H1 (cell line): ENCODE results near the gene FLNA. TPM values are rescaled to one million over a fixed set of nuclear protein-coding genes. Genes with fewer than 3 reads are reported as not detected.

Experiments
- CTCF ChIA-PET: fragments of 300-600 bp; sonication (Branson Sonifier 250); formaldehyde crosslinking; loops from one replicate; lab custom pipeline; 2021; ENCODE audit not compliant: partially characterized antibody; lab: Charles Lee
- POLR2A ChIA-PET: fragments of 300-600 bp; sonication (Branson Sonifier 250); formaldehyde crosslinking; loops from one replicate; lab custom pipeline; 2021; ENCODE audit warnings: inconsistent platforms; ENCODE audit not compliant: partially characterized antibody; lab: Charles Lee
- DNase-seq, 2 experiments: peaks; one replicate each; pipeline versions ENCODE4 v3.0.0 to v3.0.0-alpha.2; 2010 to 2022; ENCODE audit warnings: low spot score in 2 of 2, low read depth in 1 of 2, mixed read lengths in 1 of 2
- FAIRE-seq: peaks from 2 replicates; lab custom pipeline; 2011; peaks lifted over from hg19 to GRCh38; lab: Jason Lieb, UNC
- H2AFZ ChIP-seq: 2 replicates; pipeline ENCODE4 v1.8.1; 2012; ENCODE audit warnings: low read length, inconsistent platforms
- H2AK5ac ChIP-seq: 2 replicates; pipeline ENCODE4 v1.6.1; 2013; ENCODE audit warnings: low read depth, low read length
- H2BK120ac ChIP-seq: replicated peaks from 2 replicates; pipeline ENCODE3; 2013; ENCODE audit warnings: low read depth, low read length, inconsistent platforms
- H2BK12ac ChIP-seq: 2 replicates; pipeline ENCODE4 v1.6.1; 2013; ENCODE audit warnings: low read depth, low read length
- H2BK15ac ChIP-seq: 2 replicates; pipeline ENCODE4 v1.6.1; 2013; ENCODE audit warnings: low read length
- H2BK20ac ChIP-seq: 2 replicates; pipeline ENCODE4 v1.6.1; 2013; ENCODE audit warnings: low read length
- H2BK5ac ChIP-seq: 2 replicates; pipeline ENCODE4 v1.6.1; 2013; ENCODE audit warnings: low read depth, low read length
- H3K14ac ChIP-seq: 2 replicates; pipeline ENCODE4 v1.6.1; 2013; ENCODE audit warnings: inconsistent platforms; ENCODE audit not compliant: insufficient read length
- H3K18ac ChIP-seq: 2 replicates; pipeline ENCODE4 v1.6.1; 2013; ENCODE audit warnings: low read length; ENCODE audit errors: extremely low read depth
- H3K23ac ChIP-seq: 2 replicates; pipeline ENCODE4 v1.6.1; 2013; ENCODE audit warnings: inconsistent platforms; ENCODE audit not compliant: insufficient read length
- H3K23me2 ChIP-seq: 2 replicates; pipeline ENCODE4 v1.6.1; 2013; ENCODE audit warnings: low read depth, low read length
- H3K27ac ChIP-seq: 2 replicates; pipeline ENCODE4 v1.6.1; 2011; ENCODE audit warnings: low read depth, low read length, inconsistent platforms
- H3K27me3 ChIP-seq, 4 experiments: replicated peaks in 1 of 4; 1 replicate in 1 of 4; 2 replicates in 3 of 4; pipeline versions ENCODE4 v1.6.1 to v1.8.1; 2011 to 2013; ENCODE audit warnings: low read length in 3 of 4, mild to moderate bottlenecking in 3 of 4, inconsistent platforms in 2 of 4, mixed read lengths in 2 of 4, moderate library complexity in 1 of 4; ENCODE audit not compliant: control insufficient read depth in 3 of 4, insufficient read depth in 3 of 4; ENCODE audit errors: extremely low read depth in 1 of 4
- H3K36me3 ChIP-seq, 4 experiments: 2 replicates each; pipeline versions ENCODE4 v1.6.1 to v1.8.1; 2011 to 2013; ENCODE audit warnings: mild to moderate bottlenecking in 4 of 4, low read length in 3 of 4, moderate library complexity in 2 of 4, control low read depth in 1 of 4, inconsistent platforms in 1 of 4; ENCODE audit not compliant: insufficient read depth in 4 of 4, control insufficient read depth in 2 of 4
- H3K4ac ChIP-seq: replicated peaks from 2 replicates; pipeline ENCODE3; 2013; ENCODE audit warnings: low read length, low read depth, mixed read lengths, inconsistent platforms; ENCODE audit not compliant: insufficient read length
- H3K4me1 ChIP-seq, 4 experiments: replicated peaks in 1 of 4; 1 replicate in 1 of 4; 2 replicates in 3 of 4; pipeline versions ENCODE4 v1.6.1 to v1.8.1; 2011 to 2013; ENCODE audit warnings: low read length in 3 of 4, inconsistent platforms in 2 of 4, mixed read lengths in 1 of 4; ENCODE audit not compliant: insufficient read depth in 4 of 4, control insufficient read depth in 3 of 4
- H3K4me2 ChIP-seq, 2 experiments: 2 replicates each; pipeline versions ENCODE4 v1.6.1 to v1.8.1; 2011 to 2013; ENCODE audit warnings: low read depth in 2 of 2, low read length in 2 of 2, control low read depth in 1 of 2, inconsistent platforms in 1 of 2, mild to moderate bottlenecking in 1 of 2; ENCODE audit not compliant: insufficient read depth in 1 of 2
- H3K4me3 ChIP-seq, 4 experiments: fragments of 200-600, 300-600 bp in 1 of 4; sonication (generic), shearing (Covaris generic), sonication (Bioruptor Twin) in 1 of 4; 2 replicates each; pipeline versions ENCODE4 v1.5.1 to v1.8.1; 2011 to 2016; ENCODE audit warnings: low read length in 4 of 4, low read depth in 3 of 4, control low read depth in 2 of 4, inconsistent platforms in 2 of 4, mild to moderate bottlenecking in 2 of 4, mixed read lengths in 1 of 4, moderate library complexity in 1 of 4; ENCODE audit not compliant: insufficient read depth in 2 of 4; ENCODE audit errors: extremely low read depth in 1 of 4
- H3K56ac ChIP-seq: replicated peaks from 2 replicates; pipeline ENCODE3; 2013; ENCODE audit warnings: low read depth, mild to moderate bottlenecking, mixed read lengths, low read length, inconsistent platforms; ENCODE audit not compliant: insufficient read length
- H3K79me1 ChIP-seq: 2 replicates; pipeline ENCODE4 v1.6.1; 2013; ENCODE audit warnings: low read depth, low read length, control low read depth
- H3K79me2 ChIP-seq, 2 experiments: 2 replicates each; pipeline versions ENCODE4 v1.6.1 to v1.8.1; 2012 to 2013; ENCODE audit warnings: low read length in 2 of 2, mild to moderate bottlenecking in 2 of 2, inconsistent platforms in 1 of 2; ENCODE audit not compliant: insufficient read depth in 2 of 2, control insufficient read depth in 1 of 2
- H3K9ac ChIP-seq, 4 experiments: replicated peaks in 1 of 4; 1 replicate in 1 of 4; 2 replicates in 3 of 4; pipeline versions ENCODE4 v1.6.1 to v1.8.1; 2011 to 2013; ENCODE audit warnings: low read depth in 3 of 4, low read length in 3 of 4, control low read depth in 2 of 4, mild to moderate bottlenecking in 2 of 4, moderate library complexity in 2 of 4, inconsistent platforms in 1 of 4; ENCODE audit errors: extremely low read depth in 1 of 4
- H3K9me3 ChIP-seq, 2 experiments: 2 replicates each; pipeline versions ENCODE4 v1.6.1 to v1.8.1; 2012 to 2013; ENCODE audit warnings: mild to moderate bottlenecking in 2 of 2, moderate library complexity in 2 of 2, control low read depth in 1 of 2, inconsistent platforms in 1 of 2, low read depth in 1 of 2, low read length in 1 of 2, mixed read lengths in 1 of 2; ENCODE audit not compliant: insufficient read depth in 2 of 2
- H4K20me1 ChIP-seq, 2 experiments: replicated peaks in 1 of 2; 2 replicates each; pipeline versions ENCODE3 to v1.8.1; 2011 to 2013; ENCODE audit warnings: inconsistent platforms in 2 of 2, low read length in 2 of 2, mild to moderate bottlenecking in 1 of 2; ENCODE audit not compliant: insufficient read depth in 2 of 2, control insufficient read depth in 1 of 2
- H4K5ac ChIP-seq: 2 replicates; pipeline ENCODE4 v1.6.1; 2013; ENCODE audit warnings: low read length, low read depth, mixed read lengths, inconsistent platforms; ENCODE audit not compliant: insufficient read length
- H4K8ac ChIP-seq: 2 replicates; pipeline ENCODE4 v1.8.0; 2013; ENCODE audit warnings: mild to moderate bottlenecking, moderate library complexity, low read length, inconsistent platforms; ENCODE audit not compliant: insufficient read depth; ENCODE audit errors: extremely low read depth
- H4K91ac ChIP-seq: replicated peaks from 2 replicates; pipeline ENCODE3; 2013; ENCODE audit warnings: low read length, mixed read lengths, inconsistent platforms; ENCODE audit not compliant: insufficient read length
- ASH2L ChIP-seq: fragments of 200-600, 300-600 bp; sonication (generic); IDR thresholded peaks from one replicate; pipeline ENCODE4 v1.7.1; 2017; ENCODE audit warnings: low read length
- BACH1 ChIP-seq: IDR thresholded peaks from 2 replicates; pipeline ENCODE4 v1.6.1; 2012; ENCODE audit warnings: low read length, improper control_type of control experiment
- CEBPB ChIP-seq: IDR thresholded peaks from 2 replicates; pipeline ENCODE4 v1.6.1; 2012; ENCODE audit warnings: low read depth, low read length
- CHD1 ChIP-seq: IDR thresholded peaks from 2 replicates; pipeline ENCODE4 v1.6.1; 2012; ENCODE audit warnings: low read depth, low read length, improper control_type of control experiment
- EGR1 ChIP-seq: IDR thresholded peaks from 2 replicates; pipeline ENCODE4 v1.6.1; 2011; ENCODE audit warnings: low read depth, low read length, borderline replicate concordance
- GABPA ChIP-seq: IDR thresholded peaks from 2 replicates; pipeline ENCODE4 v1.6.1; 2011; ENCODE audit warnings: mild to moderate bottlenecking, low read length, moderate library complexity, borderline replicate concordance; ENCODE audit not compliant: insufficient read depth
- GTF2F1 ChIP-seq: IDR thresholded peaks from 2 replicates; pipeline ENCODE4 v1.6.1; 2012; ENCODE audit warnings: low read depth, low read length, improper control_type of control experiment, borderline replicate concordance
- HDAC6 ChIP-seq: IDR thresholded peaks from one replicate; pipeline ENCODE4 v1.7.1; 2012; ENCODE audit warnings: low read depth, mild to moderate bottlenecking, inconsistent platforms, low read length, moderate library complexity
- POLR2A ChIP-seq, 2 experiments: IDR thresholded peaks; 1 replicate in 1 of 2; 2 replicates in 1 of 2; pipeline ENCODE4 v1.6.1; 2011; ENCODE audit warnings: low read depth in 2 of 2, low read length in 2 of 2, mild to moderate bottlenecking in 2 of 2; ENCODE audit errors: control extremely low read depth in 1 of 2
- POLR2AphosphoS5 ChIP-seq: IDR thresholded peaks from 2 replicates; pipeline ENCODE4 v1.6.1; 2011; ENCODE audit warnings: low read depth, low read length
- POU5F1 ChIP-seq: IDR thresholded peaks from 2 replicates; pipeline ENCODE4 v1.6.1; 2011; ENCODE audit warnings: low read depth, mild to moderate bottlenecking, low read length, moderate library complexity
- RNF2 ChIP-seq: fragments of 200-900, 300-1000 bp; sonication (generic); IDR thresholded peaks from 2 replicates; pipeline ENCODE4 v1.7.1; 2016; ENCODE audit warnings: borderline replicate concordance, low read depth, mild to moderate bottlenecking, antibody characterized with exemption, low read length; ENCODE audit not compliant: poor library complexity, severe bottlenecking; ENCODE audit errors: missing control alignments
- RXRA ChIP-seq: IDR thresholded peaks from 2 replicates; pipeline ENCODE4 v1.6.1; 2011; ENCODE audit warnings: low read depth, mild to moderate bottlenecking, low read length, moderate library complexity; ENCODE audit not compliant: insufficient read depth
- SP4 ChIP-seq: IDR thresholded peaks from 2 replicates; pipeline ENCODE4 v1.6.1; 2012; ENCODE audit warnings: low read length, inconsistent platforms
- SUZ12 ChIP-seq: fragments of 200-600 bp; sonication (generic); IDR thresholded peaks from 2 replicates; pipeline ENCODE4 v1.6.1; 2012; ENCODE audit warnings: mild to moderate bottlenecking, inconsistent platforms, low read length, moderate library complexity, mixed read lengths
- WGBS, 2 experiments: shearing (Covaris generic) in 1 of 2; methylation state at CpG; one replicate each; pipeline versions ENCODE4 v1.1.6 to v1.1.7; 2013 to 2015; ENCODE audit warnings: low lambda C conversion rate in 2 of 2, mixed read lengths in 2 of 2, inconsistent platforms in 1 of 2, low coverage in 1 of 2, missing lambda C conversion rate in 1 of 2; ENCODE audit not compliant: insufficient replicate concordance in 2 of 2, insufficient coverage in 1 of 2, insufficient read length in 1 of 2; ENCODE audit errors: extremely low coverage in 1 of 2, missing lambda C conversion rate in 1 of 2; 5-methylcytosine and 5-hydroxymethylcytosine counted together
- polyA plus RNA-seq, 7 experiments: library from polyadenylated mRNA; depleted of rRNA in 3 of 7; stranded (reverse) in 5 of 7; unstranded in 2 of 7; fragments of >200 nt in 5 of 7; fragments of 200-250 nt in 2 of 7; gene quantifications; 1 replicate in 5 of 7; 2 replicates in 1 of 7; 4 replicates in 1 of 7; pipeline versions ENCODE4 v1.2.1 to v1.2.3, GENCODE V29; 2011 to 2013; ENCODE audit warnings: missing spikeins in 2 of 7, mixed read lengths in 2 of 7
- total RNA-seq: library from RNA; stranded (reverse); fragmentation: NEBNext Ultra II Directional; extraction: Animal tissue kit (Norgen Biotek cat#: 25700); gene quantifications from 2 replicates; pipeline ENCODE4 v1.2.1, GENCODE V29; 2021

Gene FLNA
- total and polyA plus RNA-seq, 2 of the 8 experiments (the other 6 are each of a cell fraction or from before 2014, with no cell fraction given) = 315 to 925 TPM

GRCh38 chrX:154366666-154367055, 7.8 kb downstream of the FLNA start:
- H3K9me3 ChIP-seq = no peaks in the 10 kb centered on the region
- ChIA-PET POLR2A (interaction anchor here (0.9 to 11.8 kb wide), 3 partner anchors 12 to 393 kb away, joined by 3 to 348 read pairs (median 104); partner anchors contain the start of gene EMD), CTCF (no interaction called here)
- TF ChIP-seq CHD1 (no peak), ASH2L (no peak), POLR2AphosphoS5 (peak; percentile 76), RXRA (no peak), SUZ12 (no peak), CEBPB (no peak), HDAC6 (no peak), POLR2A (IDR thresholded peaks at IDR 0.05; ENCODE audit: control extremely low read depth in 1 of 2, low read depth in 2 of 2, low read length in 2 of 2) (peak in 1 of 2 experiments; percentile 9; a peak in 1 of 3 replicates), BACH1 (no peak), GABPA (no peak), RNF2 (no peak), GTF2F1 (no peak), SP4 (no peak), EGR1 (no peak), POU5F1 (no peak)
- peaks cover 0 to 6% (median 3%) of the 10 kb centered on the region in 4 experiments; a peak in 3 of 7 replicates for H3K4me1 ChIP-seq
- H3K4ac ChIP-seq = no peak overlapping the region
- no peak overlapping the region for H2AFZ ChIP-seq
- no peak overlapping the region for H2BK15ac ChIP-seq
- DNase-seq (no peak), FAIRE-seq (no peak)
- H3K14ac ChIP-seq = no peak overlapping the region
- H3K27ac ChIP-seq = no peak overlapping the region; the same call in 1 of the 2 replicates
- peaks cover 20 to 37% of the 10 kb centered on the region in 2 experiments for H4K20me1 ChIP-seq
- peak overlapping the region; percentile 28; the same call in 1 of the 2 replicates for H4K8ac ChIP-seq
- no peak overlapping the region for H2BK120ac ChIP-seq
- no peak overlapping the region for H2AK5ac ChIP-seq
- no peak overlapping the region for H3K18ac ChIP-seq
- H3K4me3 ChIP-seq = no peak overlapping the region
- H3K79me2 ChIP-seq = peaks cover 8 to 58% of the 10 kb centered on the region in 2 experiments; a peak in 3 of 4 replicates
- H3K23ac ChIP-seq = no peak overlapping the region
- H4K91ac ChIP-seq = no peak overlapping the region
- no peak overlapping the region for H2BK20ac ChIP-seq
- 98% methylated on average over 7 of the region's 11 CpGs; no CpG with 5 or more reads in 1 of the 2 experiments for WGBS, 2 experiments
- H3K9ac ChIP-seq = no peak overlapping the region
- peaks cover 3% of the 10 kb centered on the region; the same call in 1 of the 2 replicates for H3K79me1 ChIP-seq
- H3K56ac ChIP-seq = no peak overlapping the region
- peaks cover 3% of the 10 kb centered on the region; the same call in 1 of the 2 replicates for H3K23me2 ChIP-seq
- H3K27me3 ChIP-seq = no peaks in the 10 kb centered on the region
- H3K36me3 ChIP-seq = peaks cover 30 to 72% (median 53%) of the 10 kb centered on the region in 4 experiments
- H3K4me2 ChIP-seq = no peak overlapping the region
- no peak overlapping the region for H2BK12ac ChIP-seq
- no peak overlapping the region for H4K5ac ChIP-seq
- H2BK5ac ChIP-seq = no peak overlapping the region; the same call in 1 of the 2 replicates
